Measurements from ENCODE around the gene RHCG. TPM values are rescaled to one million over a fixed set of nuclear protein-coding genes. Genes with fewer than 3 reads are reported as not detected.

Gene RHCG
- total RNA-seq, 2 experiments from 2014 or later: not detected

DNA sequence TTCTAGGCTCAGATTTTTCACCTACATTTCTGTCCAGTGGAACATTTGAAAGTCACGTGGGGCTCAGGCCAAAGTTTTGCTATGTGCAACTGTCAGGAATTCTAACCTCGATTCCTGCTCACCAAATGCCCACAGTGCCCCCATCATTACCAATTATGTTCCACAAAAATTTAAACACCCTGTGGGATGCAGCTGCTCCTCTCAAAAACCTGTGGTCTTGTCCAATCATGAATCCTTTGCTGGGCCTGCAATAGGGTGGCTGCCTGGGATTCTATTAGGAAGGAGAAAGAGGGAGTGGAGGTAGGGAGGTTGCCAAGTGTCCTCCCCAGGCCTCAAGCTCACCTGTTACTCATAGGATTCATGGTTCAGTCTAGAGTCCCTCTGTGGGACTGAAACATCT is 68.1 kb downstream of the RHCG start:
- Histone ChIP-seq H3K9me3 (ENCODE audit: low read length) (no peaks in the 10 kb centered on the region), H3K9me2 (ENCODE audit: insufficient read depth, low read length) (no peaks in the 10 kb centered on the region), H3K79me2 (ENCODE audit: insufficient read depth, low read depth, low read length) (no peaks in the 10 kb centered on the region), H2AFZ (ENCODE audit: low read length) (no peak overlapping the region), H3K4me3 (ENCODE audit: low read depth, low read length, poor library complexity, severe bottlenecking) (no peak overlapping the region), H3K4me1 (ENCODE audit: insufficient read depth, low read length, poor library complexity, severe bottlenecking) (peaks cover 9% of the 10 kb centered on the region), H3K27ac (ENCODE audit: low read depth, low read length, poor library complexity, severe bottlenecking) (no peak overlapping the region), H3K4me2 (ENCODE audit: low read length) (no peak overlapping the region), H3K36me3 (ENCODE audit: insufficient read depth, low read length) (no peaks in the 10 kb centered on the region), H4K20me1 (ENCODE audit: insufficient read depth, low read length) (no peaks in the 10 kb centered on the region)
- intact Hi-C loops (cut with micrococcal nuclease; ENCODE audit: unreplicated experiment): no loop called here
- TF ChIP-seq, protein P1, sequence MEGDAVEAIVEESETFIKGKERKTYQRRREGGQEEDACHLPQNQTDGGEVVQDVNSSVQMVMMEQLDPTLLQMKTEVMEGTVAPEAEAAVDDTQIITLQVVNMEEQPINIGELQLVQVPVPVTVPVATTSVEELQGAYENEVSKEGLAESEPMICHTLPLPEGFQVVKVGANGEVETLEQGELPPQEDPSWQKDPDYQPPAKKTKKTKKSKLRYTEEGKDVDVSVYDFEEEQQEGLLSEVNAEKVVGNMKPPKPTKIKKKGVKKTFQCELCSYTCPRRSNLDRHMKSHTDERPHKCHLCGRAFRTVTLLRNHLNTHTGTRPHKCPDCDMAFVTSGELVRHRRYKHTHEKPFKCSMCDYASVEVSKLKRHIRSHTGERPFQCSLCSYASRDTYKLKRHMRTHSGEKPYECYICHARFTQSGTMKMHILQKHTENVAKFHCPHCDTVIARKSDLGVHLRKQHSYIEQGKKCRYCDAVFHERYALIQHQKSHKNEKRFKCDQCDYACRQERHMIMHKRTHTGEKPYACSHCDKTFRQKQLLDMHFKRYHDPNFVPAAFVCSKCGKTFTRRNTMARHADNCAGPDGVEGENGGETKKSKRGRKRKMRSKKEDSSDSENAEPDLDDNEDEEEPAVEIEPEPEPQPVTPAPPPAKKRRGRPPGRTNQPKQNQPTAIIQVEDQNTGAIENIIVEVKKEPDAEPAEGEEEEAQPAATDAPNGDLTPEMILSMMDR (conservative IDR thresholded peaks at IDR 0.05; ENCODE audit: low read length): no peak
- TF ChIP-seq EZH2phosphoT487 (IDR thresholded peaks at IDR 0.05; ENCODE audit: borderline replicate concordance, low read depth, low read length): no peak
- CTCF ChIA-PET (ENCODE audit: unreplicated experiment): no interaction called here
- no peak for DNase-seq (ENCODE audit: low spot score)
- POLR2A ChIA-PET: interaction anchor here (1.1 kb wide), 1 partner anchor 19 kb away, joined by 3 read pairs; no protein-coding TSS in a partner anchor
- no TSS peak for BruUV-seq (replicated peaks)

DNA sequence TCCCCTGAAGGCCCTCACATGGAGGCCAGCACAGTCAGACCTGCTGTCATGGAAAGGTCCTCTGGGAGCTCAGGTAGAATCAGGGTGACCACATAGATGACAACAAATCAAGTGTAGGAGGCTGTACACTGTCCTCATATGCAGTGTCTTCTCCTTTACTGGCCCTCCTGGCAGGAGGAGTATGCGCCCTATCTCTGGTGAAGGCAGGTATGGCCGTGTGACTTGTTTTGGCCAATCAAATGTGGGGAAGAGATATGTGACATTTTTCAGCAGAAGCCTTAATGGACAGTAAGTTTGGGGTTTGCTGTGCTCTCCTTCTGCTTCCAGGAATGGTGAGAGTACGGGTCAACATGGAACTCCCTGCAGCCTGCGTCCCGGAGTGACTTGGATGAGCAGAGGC is 69.9 kb downstream of the RHCG start:
- Histone ChIP-seq H3K9me3 (ENCODE audit: low read length) (no peaks in the 10 kb centered on the region), H3K36me3 (ENCODE audit: insufficient read depth, low read length) (no peaks in the 10 kb centered on the region), H3K4me3 (ENCODE audit: low read depth, low read length, poor library complexity, severe bottlenecking) (no peak overlapping the region), H3K4me2 (ENCODE audit: low read length) (no peak overlapping the region), H3K4me1 (ENCODE audit: insufficient read depth, low read length, poor library complexity, severe bottlenecking) (peaks cover 9% of the 10 kb centered on the region), H4K20me1 (ENCODE audit: insufficient read depth, low read length) (no peaks in the 10 kb centered on the region), H3K79me2 (ENCODE audit: insufficient read depth, low read depth, low read length) (no peaks in the 10 kb centered on the region), H3K27ac (ENCODE audit: low read depth, low read length, poor library complexity, severe bottlenecking) (no peak overlapping the region), H2AFZ (ENCODE audit: low read length) (no peak overlapping the region), H3K9me2 (ENCODE audit: insufficient read depth, low read length) (no peaks in the 10 kb centered on the region)
- CTCF ChIA-PET (ENCODE audit: unreplicated experiment): interaction anchor here (0.6 kb wide), 1 partner anchor 14 kb away, joined by 8 read pairs; no protein-coding TSS in a partner anchor
- POLR2A ChIA-PET: no interaction called here
- no peak for TF ChIP-seq EZH2phosphoT487 (IDR thresholded peaks at IDR 0.05; ENCODE audit: borderline replicate concordance, low read depth, low read length)
- TF ChIP-seq, protein P1 (conservative IDR thresholded peaks at IDR 0.05; ENCODE audit: low read length): no peak
- BruUV-seq (replicated peaks): no TSS peak
- no peak for DNase-seq (ENCODE audit: low spot score)
- intact Hi-C loops (cut with micrococcal nuclease; ENCODE audit: unreplicated experiment): no loop called here

DNA sequence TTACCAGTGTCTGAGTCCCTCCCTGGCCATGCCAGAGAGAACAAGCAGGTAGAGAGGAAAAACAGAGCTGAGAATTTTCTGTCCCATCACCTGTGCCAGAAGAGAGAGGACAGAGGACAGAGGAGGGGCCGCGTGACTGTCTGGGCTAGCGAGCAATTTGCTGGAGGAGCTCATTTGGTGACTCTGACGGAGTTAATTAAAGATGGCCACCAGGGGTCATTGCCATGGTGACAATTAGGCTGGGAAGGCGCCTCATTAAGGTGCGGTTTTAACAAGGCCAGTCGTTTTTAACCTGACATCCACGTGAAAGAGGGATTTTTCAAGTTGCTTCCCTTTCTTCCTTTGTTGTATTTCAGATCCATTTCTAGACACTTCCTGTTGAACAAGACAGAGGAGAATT is 72.4 kb downstream of the RHCG start:
- Histone ChIP-seq H3K79me2 (ENCODE audit: insufficient read depth, low read depth, low read length) (no peaks in the 10 kb centered on the region), H3K36me3 (ENCODE audit: insufficient read depth, low read length) (no peaks in the 10 kb centered on the region), H3K27ac (ENCODE audit: low read depth, low read length, poor library complexity, severe bottlenecking) (no peak overlapping the region), H3K4me3 (ENCODE audit: low read depth, low read length, poor library complexity, severe bottlenecking) (no peak overlapping the region), H4K20me1 (ENCODE audit: insufficient read depth, low read length) (no peaks in the 10 kb centered on the region), H3K4me2 (ENCODE audit: low read length) (no peak overlapping the region), H3K4me1 (ENCODE audit: insufficient read depth, low read length, poor library complexity, severe bottlenecking) (peaks cover 3% of the 10 kb centered on the region), H3K9me3 (ENCODE audit: low read length) (no peaks in the 10 kb centered on the region), H2AFZ (ENCODE audit: low read length) (no peak overlapping the region), H3K9me2 (ENCODE audit: insufficient read depth, low read length) (no peaks in the 10 kb centered on the region)
- ChIA-PET CTCF (ENCODE audit: unreplicated experiment) (no interaction called here), POLR2A (interaction anchor here (0.7 kb wide), 1 partner anchor 1860 kb away, joined by 3 read pairs; no protein-coding TSS in a partner anchor)
- intact Hi-C loops (cut with micrococcal nuclease; ENCODE audit: unreplicated experiment): no loop called here
- BruUV-seq (replicated peaks): no TSS peak
- TF ChIP-seq, protein P1 (conservative IDR thresholded peaks at IDR 0.05; ENCODE audit: low read length): 0 out of 2 replicates have a peak, but pooled peaks have one; percentile 15
- no peak for TF ChIP-seq EZH2phosphoT487 (IDR thresholded peaks at IDR 0.05; ENCODE audit: borderline replicate concordance, low read depth, low read length)
- no peak for DNase-seq (ENCODE audit: low spot score)

Other genes starting within 250 kb of the RHCG start
- gene POLG, start 161.8 kb downstream of the RHCG start, total RNA-seq (2014; rRNA removed; shearing (Covaris generic)): 78.3 and 80.2 TPM in 2 replicates
- 91.6 and 93.7 TPM in 2 replicates for gene POLG, start 161.8 kb downstream of the RHCG start, total RNA-seq (2022)
- gene TICRR, start 78.9 kb upstream of the RHCG start, total RNA-seq (2014; rRNA removed; shearing (Covaris generic)): 25.9 and 26.2 TPM in 2 replicates
- gene TICRR, start 78.9 kb upstream of the RHCG start, total RNA-seq (2022): 42.6 and 44.4 TPM in 2 replicates
- not detected in 2 replicates for gene KIF7, start 158.9 kb upstream of the RHCG start, total RNA-seq (2014; rRNA removed; shearing (Covaris generic))
- 0.10 TPM in 1 of 2 replicates, not detected in the other for gene KIF7, start 158.9 kb upstream of the RHCG start, total RNA-seq (2022)
- not detected in 2 replicates for gene PLIN1, start 182.8 kb upstream of the RHCG start, total RNA-seq (2014; rRNA removed; shearing (Covaris generic))
- 0.19 and 0.46 TPM in 2 replicates for gene PLIN1, start 182.8 kb upstream of the RHCG start, total RNA-seq (2022)
- 2.0 and 2.4 TPM in 2 replicates for gene PEX11A, start 194.2 kb upstream of the RHCG start, total RNA-seq (2014; rRNA removed; shearing (Covaris generic))
- 0.77 and 2.8 TPM in 2 replicates for gene PEX11A, start 194.2 kb upstream of the RHCG start, total RNA-seq (2022)
- 0.19 TPM in 1 of 2 replicates, not detected in the other for gene WDR93, start 194.2 kb upstream of the RHCG start, total RNA-seq (2014; rRNA removed; shearing (Covaris generic))
- gene WDR93, start 194.2 kb upstream of the RHCG start, total RNA-seq (2022): not detected in 2 replicates

Data from OCI-LY7 (cell line).